GM12865 (cell line): ENCODE results near the gene BCAT1.

Source experiments
- DNase-seq: peaks from one replicate; pipeline ENCODE4 v3.0.0; 2010; ENCODE audit warnings: low read depth
- H3K4me3 ChIP-seq: 2 replicates; pipeline ENCODE4 v1.5.1; 2011; ENCODE audit warnings: mild to moderate bottlenecking, low read depth, low read length, control low read depth
- TF ChIP-seq, protein P1 (sequence below): IDR thresholded peaks from 2 replicates; pipeline ENCODE4 v1.5.1; 2011; ENCODE audit warnings: low read length, control low read depth, low read depth, inconsistent platforms; ENCODE audit not compliant: insufficient read depth; ENCODE audit errors: missing control alignments

BCAT1 gene

DNA sequence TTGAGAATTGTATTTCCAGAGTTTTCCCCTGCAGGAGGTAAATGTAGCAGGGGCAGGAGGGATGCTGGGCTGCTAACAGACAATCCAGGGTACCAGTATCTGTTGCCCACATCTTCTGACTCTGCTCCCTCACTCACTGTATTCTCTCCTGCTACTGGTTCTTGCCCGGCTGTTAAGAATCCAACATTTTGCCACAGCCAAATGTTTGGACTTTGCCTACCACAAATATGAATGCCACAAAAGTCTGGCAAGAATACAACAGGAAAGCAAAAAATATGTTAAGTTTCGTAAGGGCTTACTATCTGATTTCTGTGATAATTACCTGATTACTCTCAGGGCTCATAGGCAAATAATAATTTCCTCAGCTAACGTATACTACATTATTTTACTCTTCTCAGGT lies 160.0 kb downstream of the BCAT1 start:
- DNase-seq: no peak
- no peak overlapping the region for H3K4me3 ChIP-seq
- TF ChIP-seq, protein P1, sequence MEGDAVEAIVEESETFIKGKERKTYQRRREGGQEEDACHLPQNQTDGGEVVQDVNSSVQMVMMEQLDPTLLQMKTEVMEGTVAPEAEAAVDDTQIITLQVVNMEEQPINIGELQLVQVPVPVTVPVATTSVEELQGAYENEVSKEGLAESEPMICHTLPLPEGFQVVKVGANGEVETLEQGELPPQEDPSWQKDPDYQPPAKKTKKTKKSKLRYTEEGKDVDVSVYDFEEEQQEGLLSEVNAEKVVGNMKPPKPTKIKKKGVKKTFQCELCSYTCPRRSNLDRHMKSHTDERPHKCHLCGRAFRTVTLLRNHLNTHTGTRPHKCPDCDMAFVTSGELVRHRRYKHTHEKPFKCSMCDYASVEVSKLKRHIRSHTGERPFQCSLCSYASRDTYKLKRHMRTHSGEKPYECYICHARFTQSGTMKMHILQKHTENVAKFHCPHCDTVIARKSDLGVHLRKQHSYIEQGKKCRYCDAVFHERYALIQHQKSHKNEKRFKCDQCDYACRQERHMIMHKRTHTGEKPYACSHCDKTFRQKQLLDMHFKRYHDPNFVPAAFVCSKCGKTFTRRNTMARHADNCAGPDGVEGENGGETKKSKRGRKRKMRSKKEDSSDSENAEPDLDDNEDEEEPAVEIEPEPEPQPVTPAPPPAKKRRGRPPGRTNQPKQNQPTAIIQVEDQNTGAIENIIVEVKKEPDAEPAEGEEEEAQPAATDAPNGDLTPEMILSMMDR: no peak

DNA sequence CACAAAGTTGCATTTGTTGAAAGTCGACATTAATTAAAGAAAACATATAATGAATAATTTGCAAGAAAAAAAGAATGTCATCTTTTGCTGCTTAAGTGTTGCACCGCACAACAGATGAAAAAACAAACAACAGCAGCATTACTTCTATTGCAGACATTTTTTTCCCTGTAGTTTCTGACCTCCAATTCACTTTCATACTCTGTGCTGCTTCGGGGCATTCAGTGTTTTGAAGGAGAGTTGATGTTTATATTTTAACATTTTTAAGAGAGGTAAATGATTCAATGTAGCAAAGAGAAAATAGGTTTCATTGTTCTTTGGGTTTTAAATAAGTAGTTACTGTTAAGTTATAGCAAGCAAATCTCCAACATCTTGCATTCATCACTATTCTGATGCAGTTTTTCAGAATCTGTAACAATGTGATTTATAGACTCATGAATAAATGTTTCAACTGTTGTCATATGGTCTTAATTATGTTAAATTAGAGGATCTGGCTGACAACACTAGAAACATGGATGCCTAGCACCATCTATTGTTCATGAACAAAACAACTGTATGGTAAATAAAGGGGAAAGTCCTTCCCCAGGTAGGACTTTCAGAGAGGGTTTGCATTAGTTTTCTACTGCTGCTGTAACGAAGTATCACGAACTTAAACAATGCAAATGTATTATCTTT lies 168.1 kb downstream of the BCAT1 start:
- TF ChIP-seq, protein P1: peak; percentile 26
- DNase-seq: peak; percentile 18
- H3K4me3 ChIP-seq: no peak overlapping the region

DNA sequence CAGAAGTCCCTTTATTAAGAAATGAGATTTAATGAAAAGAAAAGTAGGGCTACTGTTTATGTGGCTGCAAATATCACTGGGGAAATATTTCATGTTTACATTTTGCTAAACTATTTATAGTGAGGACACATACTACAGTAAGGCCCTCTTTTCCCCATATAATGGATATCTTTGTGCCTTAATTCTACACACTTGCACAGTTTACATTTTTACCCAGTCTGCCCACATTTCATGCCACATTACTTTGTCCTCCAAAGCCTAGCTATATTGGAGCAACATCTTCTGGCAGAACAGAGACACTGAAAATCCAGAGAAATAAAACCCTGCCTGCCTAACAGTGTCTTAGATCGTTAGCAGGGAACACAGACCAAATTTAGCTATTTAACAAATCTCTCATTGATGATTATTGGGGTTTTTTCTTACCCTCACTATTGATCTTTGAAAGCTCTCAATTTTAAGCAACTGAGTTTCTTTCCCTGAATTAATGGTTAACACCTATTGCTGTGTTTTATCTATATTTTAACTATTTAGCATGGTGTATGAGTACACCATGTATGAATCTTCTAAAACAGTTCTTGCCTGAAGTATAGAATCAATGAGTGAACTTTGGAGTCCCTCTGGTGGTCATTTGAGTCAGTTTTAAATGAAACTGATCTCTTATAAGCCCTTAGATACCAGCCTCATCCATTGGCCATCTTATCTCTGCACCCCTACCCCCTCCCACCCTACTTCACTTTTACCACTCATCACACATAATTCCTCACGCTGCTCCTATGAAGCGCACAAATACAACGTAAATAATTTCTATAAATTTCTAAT lies 170.2 kb downstream of the BCAT1 start:
- DNase-seq: peak; percentile 66
- TF ChIP-seq, protein P1: peak; percentile 48
- H3K4me3 ChIP-seq: no peak overlapping the region

DNA sequence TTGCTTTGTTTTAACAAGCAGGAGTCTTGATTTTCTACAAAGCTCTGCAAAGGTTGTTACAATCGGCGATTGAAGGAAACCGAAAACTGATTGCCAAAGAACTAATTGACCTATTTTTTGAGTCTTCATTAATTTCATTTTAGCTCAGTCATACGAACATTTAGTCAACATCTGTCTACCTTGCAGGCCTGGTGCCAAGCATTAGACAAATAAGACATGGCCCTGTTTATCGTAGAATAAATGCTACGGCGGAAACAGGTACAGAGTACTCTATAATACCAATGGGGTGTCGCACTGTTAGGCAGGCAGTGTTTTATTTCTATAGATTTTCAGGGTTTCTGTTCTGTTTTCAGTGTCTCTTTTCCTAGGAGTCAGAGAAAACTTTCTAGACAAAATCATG lies 171.5 kb downstream of the BCAT1 start:
- H3K4me3 ChIP-seq: no peak overlapping the region
- DNase-seq: no peak
- TF ChIP-seq, protein P1: no peak

DNA sequence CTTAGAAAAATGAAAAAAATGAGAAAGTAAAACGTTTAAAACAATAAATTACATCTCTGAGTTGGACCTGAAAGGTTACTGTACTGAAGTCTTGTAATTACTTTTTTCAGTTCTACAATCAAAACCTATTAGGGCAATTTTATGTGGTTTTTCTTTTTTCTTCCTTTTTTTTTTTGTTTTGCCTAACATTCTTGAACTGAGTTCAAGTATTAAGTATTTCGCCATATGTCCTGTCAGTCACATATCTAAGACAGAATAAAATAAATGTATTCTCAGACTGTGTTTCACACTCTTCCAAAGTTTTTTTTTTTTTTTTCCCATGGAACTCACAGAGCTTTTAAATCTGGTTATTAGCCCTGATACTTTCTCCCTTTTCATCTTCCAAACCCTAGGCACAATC lies 172.0 kb downstream of the BCAT1 start:
- DNase-seq: no peak
- TF ChIP-seq, protein P1: no peak
- no peak overlapping the region for H3K4me3 ChIP-seq

DNA sequence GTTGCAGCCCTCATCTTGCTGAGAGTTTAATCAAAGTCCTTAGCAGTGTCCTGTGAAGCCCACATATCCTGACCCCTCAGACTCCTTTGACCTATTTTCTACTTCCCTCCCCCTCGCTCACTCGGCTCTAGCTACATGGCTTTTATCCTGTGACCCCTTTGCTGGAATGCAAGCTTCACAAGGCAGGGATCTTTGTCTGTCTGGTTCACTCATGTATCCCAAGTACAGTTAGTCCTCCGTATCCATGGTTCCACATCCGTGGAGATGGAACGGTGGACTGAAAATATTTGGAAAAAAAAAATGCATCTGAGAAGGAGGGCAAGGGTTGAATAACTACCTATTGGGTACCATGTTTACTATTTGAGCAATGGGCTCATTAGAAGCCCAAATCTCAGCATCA lies 173.8 kb downstream of the BCAT1 start:
- TF ChIP-seq, protein P1: no peak
- no peak overlapping the region for H3K4me3 ChIP-seq
- no peak for DNase-seq
